Transverse colon (tissue), 4 donors: ENCODE data around the gene CHN1.

ENCODE experiments used
- POLR2AphosphoS5 ChIP-seq, 3 donors: sonication (generic); formaldehyde crosslinking; IDR thresholded peaks; one replicate each; pipeline ENCODE4 v1.6.1; 2016; ENCODE audit warnings: antibody characterized with exemption in 3 of 3
- TF ChIP-seq, protein P1 (sequence below), 5 experiments: fragments of 200-600 bp in 3 of 5; fragments of 450-650 bp in 2 of 5; sonication (generic) in 3 of 5; IDR thresholded peaks; 1 replicate in 2 of 5; 2 replicates in 3 of 5; pipeline ENCODE4 v1.5.1; 2016 to 2017; ENCODE audit warnings: antibody characterized with exemption in 5 of 5, inconsistent platforms in 3 of 5, mild to moderate bottlenecking in 2 of 5, moderate library complexity in 1 of 5

DNA sequence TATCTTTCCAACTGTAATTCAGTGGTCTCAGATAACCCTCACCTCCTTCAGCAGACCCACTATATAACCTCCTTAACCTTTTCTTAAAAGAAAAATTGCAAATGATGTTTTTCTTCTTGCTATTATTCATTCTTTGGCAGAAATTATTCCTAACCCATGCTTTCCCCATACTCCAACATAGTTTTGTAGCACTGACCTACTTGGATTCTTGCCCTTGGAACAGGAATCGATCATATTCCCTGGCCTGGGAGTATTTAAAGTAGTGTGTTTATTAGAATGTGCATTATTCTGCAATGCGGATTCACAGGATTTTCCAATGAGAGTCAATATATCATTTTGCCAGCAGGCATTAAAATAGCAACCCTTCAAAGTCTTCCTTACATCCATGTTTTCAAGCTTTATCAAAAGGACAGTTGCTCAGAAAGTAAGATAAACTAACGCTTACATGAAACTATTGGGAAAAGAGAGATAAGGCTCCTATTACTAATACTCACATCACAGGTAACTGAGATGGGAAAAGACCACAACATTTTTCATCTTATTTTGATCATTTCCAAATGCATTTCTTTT, 37.4 kb downstream of the CHN1 start:
- TF ChIP-seq POLR2AphosphoS5 (IDR thresholded peaks at IDR 0.05): no peak
- TF ChIP-seq, protein P1, sequence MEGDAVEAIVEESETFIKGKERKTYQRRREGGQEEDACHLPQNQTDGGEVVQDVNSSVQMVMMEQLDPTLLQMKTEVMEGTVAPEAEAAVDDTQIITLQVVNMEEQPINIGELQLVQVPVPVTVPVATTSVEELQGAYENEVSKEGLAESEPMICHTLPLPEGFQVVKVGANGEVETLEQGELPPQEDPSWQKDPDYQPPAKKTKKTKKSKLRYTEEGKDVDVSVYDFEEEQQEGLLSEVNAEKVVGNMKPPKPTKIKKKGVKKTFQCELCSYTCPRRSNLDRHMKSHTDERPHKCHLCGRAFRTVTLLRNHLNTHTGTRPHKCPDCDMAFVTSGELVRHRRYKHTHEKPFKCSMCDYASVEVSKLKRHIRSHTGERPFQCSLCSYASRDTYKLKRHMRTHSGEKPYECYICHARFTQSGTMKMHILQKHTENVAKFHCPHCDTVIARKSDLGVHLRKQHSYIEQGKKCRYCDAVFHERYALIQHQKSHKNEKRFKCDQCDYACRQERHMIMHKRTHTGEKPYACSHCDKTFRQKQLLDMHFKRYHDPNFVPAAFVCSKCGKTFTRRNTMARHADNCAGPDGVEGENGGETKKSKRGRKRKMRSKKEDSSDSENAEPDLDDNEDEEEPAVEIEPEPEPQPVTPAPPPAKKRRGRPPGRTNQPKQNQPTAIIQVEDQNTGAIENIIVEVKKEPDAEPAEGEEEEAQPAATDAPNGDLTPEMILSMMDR (IDR thresholded peaks at IDR 0.05): no peak
